RPMI7951 (cell line): ENCODE data around the gene ACAD11. TPM values are rescaled to one million over a fixed set of nuclear protein-coding genes. Genes with fewer than 3 reads are reported as not detected.

Experiments
- DNase-seq: peaks from one replicate; pipeline ENCODE4 v3.0.0-alpha.2; 2012; ENCODE audit warnings: low read depth
- total RNA-seq: library from RNA; depleted of rRNA; stranded (reverse); fragments of >200 nt; shearing (Covaris generic); gene quantifications from 2 replicates; pipeline ENCODE4 v1.2.3, GENCODE V29; 2014; rRNA removed

ACAD11 gene
- 17.8 and 18.4 TPM in 2 replicates for total RNA-seq

GRCh38 chr3:132659365-132660051 lies at the start of gene ACAD11:
ACAD11 (minus strand) TSS chr3:132659809; CDS start chr3:132659751, 58 bp downstream.
- peak; percentile 75 for DNase-seq

- DNase-seq: no peak
Observed at GRCh38 chr3:132703733-132704132, 44.1 kb upstream of the ACAD11 start.

- DNase-seq: no peak
Observed at GRCh38 chr3:132695422-132695821, 35.8 kb upstream of the ACAD11 start.

GRCh38 chr3:132694991-132695390 lies 35.4 kb upstream of the ACAD11 start:
- DNase-seq: no peak

GRCh38 chr3:132690040-132690439 lies 30.4 kb upstream of the ACAD11 start:
- no peak for DNase-seq

- DNase-seq: no peak
Observed at GRCh38 chr3:132682201-132682600, 22.6 kb upstream of the ACAD11 start.

- DNase-seq: no peak
Observed at GRCh38 chr3:132681421-132681820, 21.8 kb upstream of the ACAD11 start.

GRCh38 chr3:132679911-132680310 lies 20.3 kb upstream of the ACAD11 start:
- DNase-seq: no peak

- DNase-seq: no peak
Observed at GRCh38 chr3:132675408-132675807, 15.8 kb upstream of the ACAD11 start.

- DNase-seq: no peak
Observed at GRCh38 chr3:132669256-132669777, 9.7 kb upstream of the ACAD11 start.

- DNase-seq: no peak
Observed at GRCh38 chr3:132665230-132665745, 5.7 kb upstream of the ACAD11 start.

- DNase-seq: no peak
Observed at GRCh38 chr3:132662212-132662611, 2.6 kb upstream of the ACAD11 start.

GRCh38 chr3:132661101-132661500 lies 1.5 kb upstream of the ACAD11 start:
- DNase-seq: no peak

GRCh38 chr3:132660811-132661070 lies 1.1 kb upstream of the ACAD11 start:
- peak; percentile 27 for DNase-seq

GRCh38 chr3:132660052-132660810 lies 622 bp upstream of the ACAD11 start, which contains the start of gene UBA5:
UBA5 (plus strand) TSS chr3:132660329; CDS start chr3:132660538, 209 bp downstream.
- peak; percentile 76 for DNase-seq

GRCh38 chr3:132659000-132659364 lies 627 bp downstream of the ACAD11 start:
- no peak for DNase-seq

- no peak for DNase-seq
Observed at GRCh38 chr3:132657869-132658747, 1.5 kb downstream of the ACAD11 start.

- no peak for DNase-seq
Observed at GRCh38 chr3:132655471-132655870, 4.1 kb downstream of the ACAD11 start.

- DNase-seq: no peak
Observed at GRCh38 chr3:132654721-132655120, 4.9 kb downstream of the ACAD11 start.

- DNase-seq: no peak
Observed at GRCh38 chr3:132654190-132654589, 5.4 kb downstream of the ACAD11 start.

GRCh38 chr3:132652640-132653270 lies 6.9 kb downstream of the ACAD11 start:
- peak; percentile 34 for DNase-seq
